Small intestine (tissue), 16 donors: ENCODE measurements around the gene GNB5. TPM values are rescaled to one million over a fixed set of nuclear protein-coding genes. Genes with fewer than 3 reads are reported as not detected.
"Not testable (repeated sequence)": the region's sequence is repeated elsewhere in the genome, so short reads cannot be mapped to it uniquely, and the experiment has no call there.

Experiments
- DNase-seq, 2 donors: peaks; one replicate each; pipeline versions ENCODE4 v3.0.0 to v3.0.0-alpha.2; 2013
- FAIRE-seq: peaks from 2 replicates; lab custom pipeline; 2012; peaks lifted over from hg19 to GRCh38; lab: Jason Lieb, UNC
- H3K27ac ChIP-seq, 3 donors: one replicate each; pipeline ENCODE4 v1.5.1; 2013; ENCODE audit warnings: low read length in 2 of 3, mild to moderate bottlenecking in 2 of 3, control low read depth in 1 of 3, inconsistent platforms in 1 of 3, low read depth in 1 of 3, moderate library complexity in 1 of 3
- H3K27me3 ChIP-seq, 3 donors: one replicate each; pipeline ENCODE4 v1.6.1; 2013; ENCODE audit warnings: low read length in 3 of 3, inconsistent platforms in 1 of 3; ENCODE audit not compliant: control insufficient read depth in 3 of 3, insufficient read depth in 3 of 3
- H3K36me3 ChIP-seq, 3 donors: one replicate each; pipeline ENCODE4 v1.6.1; 2013; ENCODE audit warnings: low read length in 3 of 3, inconsistent platforms in 1 of 3, low read depth in 1 of 3, mild to moderate bottlenecking in 1 of 3, moderate library complexity in 1 of 3; ENCODE audit not compliant: control insufficient read depth in 3 of 3, insufficient read depth in 2 of 3
- H3K4me1 ChIP-seq, 3 donors: one replicate each; pipeline ENCODE4 v1.6.1; 2013; ENCODE audit warnings: low read length in 2 of 3, inconsistent platforms in 1 of 3, low read depth in 1 of 3, mild to moderate bottlenecking in 1 of 3, moderate library complexity in 1 of 3; ENCODE audit not compliant: control insufficient read depth in 3 of 3, insufficient read depth in 2 of 3
- H3K4me3 ChIP-seq, 3 donors: one replicate each; pipeline ENCODE4 v1.5.1; 2013; ENCODE audit warnings: low read length in 3 of 3, control low read depth in 1 of 3, inconsistent platforms in 1 of 3, low read depth in 1 of 3, mild to moderate bottlenecking in 1 of 3, moderate library complexity in 1 of 3
- H3K9me3 ChIP-seq, 2 donors: one replicate each; pipeline ENCODE4 v1.6.1; 2013; ENCODE audit warnings: low read depth in 1 of 2, low read length in 1 of 2; ENCODE audit not compliant: control insufficient read depth in 2 of 2, insufficient read depth in 1 of 2
- WGBS, 3 donors: extraction: QIAGEN DNeasy Blood & Tissue Kit; methylation state at CpG; one replicate each; pipeline ENCODE4 v1.1.7; 2013; 5-methylcytosine and 5-hydroxymethylcytosine counted together
- long read RNA-seq, 10 donors: transcript quantifications; one replicate each; lab custom pipeline, GENCODE V29; 2026
- polyA plus RNA-seq, 4 donors: library from polyadenylated mRNA; stranded (reverse) in 3 of 4; unstranded in 1 of 4; fragments of 200-250 nt in 3 of 4; fragments of 120-200 nt in 1 of 4; gene quantifications; one replicate each; pipeline versions ENCODE4 v1.2.1 to v1.2.3, GENCODE V29; 2013
- donor health status: healthy with polysubstance abuse.
- donor health status: control.
- donor health status: control.
- donor health status: Bipolar disorder and iron deficiency.
- donor health status: healthy.

GNB5 gene
- polyA plus RNA-seq, result 1 to 10 TPM; 1.3 to 10.0 (median 2.9) TPM
- long read RNA-seq, donor 1, result 0 reads
- long read RNA-seq, donor 2, partial matches to known transcripts, result 0 of 1 reads
- long read RNA-seq, donor 2, other reads (novel, unspliced or antisense), result 0 of 1 reads
- long read RNA-seq, donor 3, result 0 reads
- long read RNA-seq, donor 4, partial matches to known transcripts, result 0 of 1 reads
- long read RNA-seq, donor 4, other reads (novel, unspliced or antisense), result 0 of 1 reads
- long read RNA-seq, donor 5, partial matches to known transcripts, result 0 of 1 reads
- long read RNA-seq, donor 5, other reads (novel, unspliced or antisense), result 0 of 1 reads
- long read RNA-seq, donor 6, partial matches to known transcripts, result 0 of 1 reads
- long read RNA-seq, donor 6, other reads (novel, unspliced or antisense), result 0 of 1 reads
- long read RNA-seq, donor 7, transcript GNB5-202 (11 exons, 1,735 nt), result major isoform, 8 of 9 reads
- long read RNA-seq, donor 7, partial matches to known transcripts, result 0 of 9 reads
- long read RNA-seq, donor 7, other reads (novel, unspliced or antisense), result 0 of 9 reads
- long read RNA-seq, donor 8, partial matches to known transcripts, result 0 of 1 reads
- long read RNA-seq, donor 8, other reads (novel, unspliced or antisense), result 0 of 1 reads
- long read RNA-seq, donor 9, result 0 reads
- long read RNA-seq, donor 10, transcript GNB5-202 (11 exons, 1,735 nt), result major isoform, 5 of 5 reads
- long read RNA-seq, donor 10, partial matches to known transcripts, result 0 of 5 reads
- long read RNA-seq, donor 10, other reads (novel, unspliced or antisense), result 0 of 5 reads

GRCh38 chr15:52191207-52191606, at the start of gene GNB5:
TSS of gene GNB5 (minus strand) at chr15:52191392. CDS start at chr15:52184676, 6,716 bp downstream.
- FAIRE-seq (no peak), DNase-seq (no peak)
- Histone ChIP-seq H3K36me3 (peaks cover 0 to 10% (median 0%) of the 10 kb centered on the region in 3 donors), H3K4me3 (no peak within 1 kb of the TSS), H3K27ac (no peak within 1 kb of the TSS), H3K4me1 (no peaks in the 10 kb centered on the region), H3K27me3 (no peaks in the 10 kb centered on the region), H3K9me3 (no peaks in the 10 kb centered on the region)
- 78 to 94% (median 80%) methylated on average over 7 of the region's 7 CpGs for WGBS, 3 donors

GRCh38 chr15:52240166-52240565, 49.0 kb upstream of the GNB5 start:
- 95 to 99% (median 99%) methylated on average over 3 of the region's 3 CpGs for WGBS, 3 donors
- Histone ChIP-seq H3K27ac (no peak overlapping the region), H3K4me1 (no peaks in the 10 kb centered on the region), H3K9me3 (no peaks in the 10 kb centered on the region), H3K4me3 (no peak overlapping the region), H3K27me3 (no peaks in the 10 kb centered on the region), H3K36me3 (peaks cover 0 to 39% (median 2%) of the 10 kb centered on the region in 3 donors)
- FAIRE-seq (no peak), DNase-seq (no peak)

GRCh38 chr15:52238989-52239525, 47.9 kb upstream of the GNB5 start:
- not testable (repeated sequence) for FAIRE-seq, H3K4me3 ChIP-seq, H3K27me3 ChIP-seq, H3K4me1 ChIP-seq, H3K9me3 ChIP-seq, H3K27ac ChIP-seq, DNase-seq
- WGBS, 3 donors, result 95 to 97% (median 96%) methylated on average over 13 of the region's 13 CpGs
- H3K36me3 ChIP-seq, result peaks cover 0 to 38% (median 0%) of the 10 kb centered on the region in 3 donors

GRCh38 chr15:52238149-52238548, 47.0 kb upstream of the GNB5 start:
- no peaks in the 10 kb centered on the region for H3K27me3 ChIP-seq
- FAIRE-seq, result no peak
- no peak for DNase-seq
- H3K36me3 ChIP-seq, result peaks cover 0 to 31% (median 0%) of the 10 kb centered on the region in 3 donors
- H3K4me3 ChIP-seq, result no peak overlapping the region
- no peak overlapping the region for H3K27ac ChIP-seq
- H3K4me1 ChIP-seq, result no peaks in the 10 kb centered on the region
- 96 to 98% (median 96%) methylated on average over 3 of the region's 3 CpGs for WGBS, 3 donors
- no peaks in the 10 kb centered on the region for H3K9me3 ChIP-seq

- no peaks in the 10 kb centered on the region for H3K27me3 ChIP-seq
- no peaks in the 10 kb centered on the region for H3K4me1 ChIP-seq
- H3K4me3 ChIP-seq, result no peak overlapping the region
- DNase-seq (no peak), FAIRE-seq (no peak)
- H3K9me3 ChIP-seq, result no peaks in the 10 kb centered on the region
- WGBS, 3 donors, result 86 to 90% (median 86%) methylated on average over 8 of the region's 8 CpGs
- H3K27ac ChIP-seq, result no peak overlapping the region
- H3K36me3 ChIP-seq, result peaks cover 0 to 27% (median 0%) of the 10 kb centered on the region in 3 donors
These were observed 44.8 kb upstream of the GNB5 start for GRCh38 chr15:52236013-52236412.

GRCh38 chr15:52234596-52235541, 43.7 kb upstream of the GNB5 start:
- Histone ChIP-seq H3K27ac (peak overlapping the region in 1 of 3 donors; percentile 4), H3K4me3 (no peak overlapping the region), H3K9me3 (no peaks in the 10 kb centered on the region), H3K27me3 (no peaks in the 10 kb centered on the region), H3K4me1 (no peaks in the 10 kb centered on the region), H3K36me3 (peaks cover 0 to 28% (median 0%) of the 10 kb centered on the region in 3 donors)
- FAIRE-seq (no peak), DNase-seq (no peak)
- WGBS, 3 donors, result 58 to 74% (median 62%) methylated on average over 17 of the region's 17 CpGs

- H3K27me3 ChIP-seq, result no peaks in the 10 kb centered on the region
- WGBS, 3 donors, result 51 to 65% (median 61%) methylated on average over 4 of the region's 4 CpGs
- H3K36me3 ChIP-seq, result peaks cover 0 to 22% (median 0%) of the 10 kb centered on the region in 3 donors
- peak overlapping the region in 1 of 3 donors; percentile 53 for H3K27ac ChIP-seq
- FAIRE-seq (no peak), DNase-seq (no peak)
- H3K4me1 ChIP-seq, result no peaks in the 10 kb centered on the region
- no peaks in the 10 kb centered on the region for H3K9me3 ChIP-seq
- H3K4me3 ChIP-seq, result no peak overlapping the region
These were observed 42.2 kb upstream of the GNB5 start for GRCh38 chr15:52233405-52233804.
